Ishikawa (cell line): ENCODE measurements around the gene ZNF607.

ENCODE experiments used
- CEBPB ChIP-seq: IDR thresholded peaks from 2 replicates; pipeline ENCODE4 v1.6.1; 2012
- CREB1 ChIP-seq: IDR thresholded peaks from 2 replicates; pipeline ENCODE4 v1.6.1; 2012; ENCODE audit warnings: low read depth
- EGR1 ChIP-seq: IDR thresholded peaks from 2 replicates; pipeline ENCODE4 v1.6.1; 2012
- EP300 ChIP-seq: IDR thresholded peaks from 2 replicates; pipeline ENCODE4 v1.6.1; 2012; ENCODE audit warnings: borderline replicate concordance
- FOXM1 ChIP-seq: IDR thresholded peaks from 2 replicates; pipeline ENCODE4 v1.6.1; 2012; ENCODE audit warnings: low read depth, borderline replicate concordance
- RAD21 ChIP-seq: IDR thresholded peaks from 2 replicates; pipeline ENCODE4 v1.6.1; 2012; ENCODE audit warnings: low read depth
- TAF1 ChIP-seq: IDR thresholded peaks from 2 replicates; pipeline ENCODE4 v1.6.1; 2012; ENCODE audit warnings: low read depth, mild to moderate bottlenecking
- TCF12 ChIP-seq: IDR thresholded peaks from 2 replicates; pipeline ENCODE4 v1.6.1; 2012; ENCODE audit warnings: low read depth
- TEAD4 ChIP-seq: IDR thresholded peaks from 2 replicates; pipeline ENCODE4 v1.6.1; 2012
- YY1 ChIP-seq: IDR thresholded peaks from 2 replicates; pipeline ENCODE4 v1.6.1; 2012; ENCODE audit warnings: low read depth
- ZBTB7A ChIP-seq: IDR thresholded peaks from 2 replicates; pipeline ENCODE4 v1.6.1; 2012; ENCODE audit warnings: low read depth
- TF ChIP-seq, protein P1 (sequence below): IDR thresholded peaks from 2 replicates; pipeline ENCODE4 v1.6.1; 2012
- TF ChIP-seq, protein P2 (sequence below): IDR thresholded peaks from 2 replicates; pipeline ENCODE4 v1.6.1; 2012; ENCODE audit warnings: low read depth, mild to moderate bottlenecking
- TF ChIP-seq, protein P3 (sequence below): IDR thresholded peaks from 2 replicates; pipeline ENCODE4 v1.6.1; 2012

DNA sequence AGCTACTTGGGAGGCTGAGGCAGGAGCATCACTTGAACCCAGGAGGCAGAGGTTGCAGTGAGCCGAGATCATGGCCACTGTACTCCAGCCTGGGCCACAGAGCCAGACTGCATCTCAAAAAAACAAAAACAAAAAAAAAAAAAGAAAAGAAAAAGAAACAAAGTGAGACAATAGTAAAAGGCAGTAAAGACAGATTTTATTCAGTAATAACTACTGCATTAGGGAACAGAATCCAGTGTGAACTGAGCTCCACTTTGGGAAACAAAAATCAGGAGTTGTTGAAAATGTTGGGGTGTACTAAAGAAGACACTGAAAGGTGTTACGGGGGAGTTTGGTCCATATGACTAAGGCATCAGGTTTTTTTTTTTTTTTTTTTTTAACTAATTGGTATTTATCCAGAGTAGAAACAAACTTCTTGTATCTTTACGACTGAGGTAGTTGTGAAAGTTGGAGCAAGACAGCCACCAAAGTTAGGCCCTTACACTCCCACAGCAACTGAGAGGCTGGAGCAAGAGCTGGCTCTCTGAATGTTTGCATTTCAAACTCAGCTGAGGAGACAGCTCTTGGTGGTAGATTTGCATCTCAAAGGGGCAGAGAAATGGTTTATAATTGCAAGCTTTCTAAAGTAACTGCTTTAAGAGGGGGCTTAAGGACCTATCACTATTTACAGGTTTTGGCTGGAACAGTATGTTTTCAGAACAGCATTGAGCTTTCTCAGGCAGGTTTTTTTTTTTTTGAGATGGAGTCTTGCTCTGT is 24.2 kb downstream of the ZNF607 start:
- TF ChIP-seq, protein P1, sequence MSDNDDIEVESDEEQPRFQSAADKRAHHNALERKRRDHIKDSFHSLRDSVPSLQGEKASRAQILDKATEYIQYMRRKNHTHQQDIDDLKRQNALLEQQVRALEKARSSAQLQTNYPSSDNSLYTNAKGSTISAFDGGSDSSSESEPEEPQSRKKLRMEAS, result no peak
- TF ChIP-seq, protein P2, sequence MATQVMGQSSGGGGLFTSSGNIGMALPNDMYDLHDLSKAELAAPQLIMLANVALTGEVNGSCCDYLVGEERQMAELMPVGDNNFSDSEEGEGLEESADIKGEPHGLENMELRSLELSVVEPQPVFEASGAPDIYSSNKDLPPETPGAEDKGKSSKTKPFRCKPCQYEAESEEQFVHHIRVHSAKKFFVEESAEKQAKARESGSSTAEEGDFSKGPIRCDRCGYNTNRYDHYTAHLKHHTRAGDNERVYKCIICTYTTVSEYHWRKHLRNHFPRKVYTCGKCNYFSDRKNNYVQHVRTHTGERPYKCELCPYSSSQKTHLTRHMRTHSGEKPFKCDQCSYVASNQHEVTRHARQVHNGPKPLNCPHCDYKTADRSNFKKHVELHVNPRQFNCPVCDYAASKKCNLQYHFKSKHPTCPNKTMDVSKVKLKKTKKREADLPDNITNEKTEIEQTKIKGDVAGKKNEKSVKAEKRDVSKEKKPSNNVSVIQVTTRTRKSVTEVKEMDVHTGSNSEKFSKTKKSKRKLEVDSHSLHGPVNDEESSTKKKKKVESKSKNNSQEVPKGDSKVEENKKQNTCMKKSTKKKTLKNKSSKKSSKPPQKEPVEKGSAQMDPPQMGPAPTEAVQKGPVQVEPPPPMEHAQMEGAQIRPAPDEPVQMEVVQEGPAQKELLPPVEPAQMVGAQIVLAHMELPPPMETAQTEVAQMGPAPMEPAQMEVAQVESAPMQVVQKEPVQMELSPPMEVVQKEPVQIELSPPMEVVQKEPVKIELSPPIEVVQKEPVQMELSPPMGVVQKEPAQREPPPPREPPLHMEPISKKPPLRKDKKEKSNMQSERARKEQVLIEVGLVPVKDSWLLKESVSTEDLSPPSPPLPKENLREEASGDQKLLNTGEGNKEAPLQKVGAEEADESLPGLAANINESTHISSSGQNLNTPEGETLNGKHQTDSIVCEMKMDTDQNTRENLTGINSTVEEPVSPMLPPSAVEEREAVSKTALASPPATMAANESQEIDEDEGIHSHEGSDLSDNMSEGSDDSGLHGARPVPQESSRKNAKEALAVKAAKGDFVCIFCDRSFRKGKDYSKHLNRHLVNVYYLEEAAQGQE, result no peak
- no peak for TF ChIP-seq TAF1
- no peak for TF ChIP-seq RAD21
- TF ChIP-seq EGR1, result no peak
- TF ChIP-seq CREB1, result no peak
- TF ChIP-seq TCF12, result no peak
- no peak for TF ChIP-seq ZBTB7A
- TF ChIP-seq EP300, result no peak
- no peak for TF ChIP-seq FOXM1
- TF ChIP-seq TEAD4, result no peak
- TF ChIP-seq CEBPB, result no peak
- TF ChIP-seq, protein P3, sequence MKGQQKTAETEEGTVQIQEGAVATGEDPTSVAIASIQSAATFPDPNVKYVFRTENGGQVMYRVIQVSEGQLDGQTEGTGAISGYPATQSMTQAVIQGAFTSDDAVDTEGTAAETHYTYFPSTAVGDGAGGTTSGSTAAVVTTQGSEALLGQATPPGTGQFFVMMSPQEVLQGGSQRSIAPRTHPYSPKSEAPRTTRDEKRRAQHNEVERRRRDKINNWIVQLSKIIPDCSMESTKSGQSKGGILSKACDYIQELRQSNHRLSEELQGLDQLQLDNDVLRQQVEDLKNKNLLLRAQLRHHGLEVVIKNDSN, result no peak
- no peak for TF ChIP-seq YY1
